Testis (tissue), 3 donors: Measurements from ENCODE around the gene AGO3. TPM values are rescaled to one million over a fixed set of nuclear protein-coding genes. Genes with fewer than 3 reads are reported as not detected.
A peak's percentile ranks its signal among the peaks of the same experiment; 100 is the strongest.

Experiments used
- DNase-seq: peaks from one replicate; pipeline ENCODE4 v3.0.0-alpha.2; 2019
- H3K27ac ChIP-seq, 2 donors: fragments of 200-600 bp; sonication (generic); one replicate each; pipeline ENCODE4 v1.5.1; 2019
- H3K27me3 ChIP-seq: fragments of 200-600 bp; sonication (generic); one replicate; pipeline ENCODE4 v1.5.1; 2019
- H3K36me3 ChIP-seq: fragments of 200-600 bp; sonication (generic); one replicate; pipeline ENCODE4 v1.5.1; 2017; ENCODE audit warnings: low read depth; ENCODE audit errors: missing control alignments
- H3K4me1 ChIP-seq: fragments of 200-600 bp; sonication (generic); one replicate; pipeline ENCODE4 v1.5.1; 2019
- H3K4me3 ChIP-seq, 2 donors: fragments of 200-600 bp; sonication (generic); one replicate each; pipeline ENCODE4 v1.5.1; 2017 to 2019
- H3K9me3 ChIP-seq: fragments of 200-600 bp; sonication (generic); one replicate; pipeline ENCODE4 v1.5.1; 2017
- CTCF ChIP-seq, 3 experiments: fragments of 450-650 bp in 2 of 3; fragments of 200-600 bp in 1 of 3; sonication (generic) in 1 of 3; IDR thresholded peaks; one replicate each; pipeline ENCODE4 v1.5.1; 2016 to 2019; ENCODE audit warnings: antibody characterized with exemption in 3 of 3, mild to moderate bottlenecking in 2 of 3, moderate library complexity in 1 of 3
- POLR2A ChIP-seq: fragments of 450-650 bp; IDR thresholded peaks from one replicate; pipeline ENCODE4 v1.6.1; 2017; ENCODE audit warnings: antibody characterized with exemption, mild to moderate bottlenecking, moderate library complexity
- WGBS, 2 donors: methylation state at CpG; one replicate each; pipeline ENCODE4 v1.1.5; 2018; 5-methylcytosine and 5-hydroxymethylcytosine counted together
- intact Hi-C: fragments of 100-400 bp; cut with DNase I; formaldehyde crosslinking; loops from one replicate; pipeline ENCODE4 v1.15.1; 2023; ENCODE audit warnings: low total_unique reads
- polyA plus RNA-seq: library from polyadenylated mRNA; stranded (reverse); fragments of 350-450 nt; fragmentation: Illumina TruSeq; extraction: RNeasy Lipid Tissue Mini Kit (QIAGEN cat#74804); gene quantifications from one replicate; pipeline ENCODE4 v1.2.3, GENCODE V29; 2014; ENCODE audit warnings: low read depth, low replicate concordance; ENCODE audit not compliant: insufficient read depth
- total RNA-seq, 2 donors: library from RNA; depleted of rRNA; stranded (reverse); fragments of >200 nt; gene quantifications; one replicate each; pipeline ENCODE4 v1.2.3, GENCODE V29; 2016

The AGO3 gene
- total and polyA plus RNA-seq, 3 donors from 2014 or later = 22.4 to 47.2 (median 42.6) TPM

DNA sequence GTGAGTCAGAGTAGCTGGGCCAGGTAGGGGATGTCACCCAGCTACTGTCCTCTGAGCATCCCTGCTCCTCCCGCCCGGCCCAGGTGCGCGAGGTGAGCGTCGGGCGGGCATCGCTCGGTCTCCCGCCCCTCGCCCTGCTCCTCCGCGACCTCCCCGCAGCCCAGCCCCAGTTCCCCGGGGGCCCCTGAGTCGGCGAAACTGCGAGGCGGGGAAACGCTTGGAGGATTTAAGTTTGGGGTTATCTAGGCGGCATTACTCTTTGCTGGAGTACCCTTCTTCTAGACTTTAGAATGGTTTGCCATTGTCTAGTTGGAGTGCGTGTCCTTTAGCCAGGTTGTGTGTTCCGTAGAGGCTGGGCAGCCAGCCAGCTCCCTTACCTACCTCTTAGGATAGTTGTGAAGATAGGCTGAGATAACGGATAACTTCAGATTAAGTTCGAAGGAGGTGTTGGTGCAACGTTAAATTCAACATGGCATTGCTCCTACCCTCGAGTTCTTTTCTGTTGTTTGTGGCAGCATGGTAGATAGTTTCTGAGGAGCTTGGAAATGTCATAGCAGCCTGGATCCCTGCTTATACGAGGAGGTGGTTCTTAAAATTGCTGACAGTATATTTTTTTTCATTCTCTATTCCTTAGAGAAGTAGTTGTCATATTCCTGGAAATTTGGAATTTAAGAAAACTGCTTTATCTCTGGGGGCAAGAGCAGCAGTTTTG, 697 bp downstream of the AGO3 start:
- intact Hi-C loops = no loop called here
- 0 to 1% methylated on average over 26 to 28 of the region's 28 CpGs for WGBS, 2 donors
- no peak for TF ChIP-seq POLR2A
- TF ChIP-seq CTCF (IDR thresholded peaks at IDR 0.05) = no peak
- Histone ChIP-seq H3K9me3 (no peaks in the 10 kb centered on the region), H3K4me1 (peaks cover 12% of the 10 kb centered on the region), H3K36me3 (no peaks in the 10 kb centered on the region), H3K4me3 (peak overlapping the region; percentile 95 to 97), H3K27ac (peak overlapping the region; percentile 98 to 100), H3K27me3 (no peaks in the 10 kb centered on the region)
- DNase-seq = peak; percentile 51

DNA sequence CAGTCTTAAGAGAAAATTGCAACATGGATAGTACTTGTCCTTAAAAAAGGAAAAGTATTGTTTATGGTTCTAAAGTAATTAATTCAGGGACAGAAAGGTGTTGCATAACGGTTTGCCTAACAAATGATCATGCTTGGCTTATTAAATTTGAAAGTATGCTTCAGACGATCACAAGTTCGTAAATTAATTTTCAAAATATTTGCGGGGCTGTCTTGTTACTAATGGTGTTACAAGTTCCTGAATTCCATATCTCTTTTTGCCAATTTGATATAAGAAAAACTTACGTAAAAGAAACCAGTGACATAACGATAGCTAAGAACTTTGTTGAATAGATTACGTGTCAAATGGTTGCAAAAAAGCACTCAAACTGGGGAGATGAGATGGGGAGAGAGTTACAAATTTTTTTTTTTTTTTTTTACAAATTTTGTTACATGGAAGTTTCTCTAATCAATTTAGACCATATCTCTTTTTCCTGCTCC, 1.3 kb downstream of the AGO3 start:
- WGBS, 2 donors = 26 to 31% methylated on average over 7 of the region's 7 CpGs
- DNase-seq = no peak
- H3K27me3 ChIP-seq = no peaks in the 10 kb centered on the region
- no peaks in the 10 kb centered on the region for H3K36me3 ChIP-seq
- peaks cover 12% of the 10 kb centered on the region for H3K4me1 ChIP-seq
- H3K4me3 ChIP-seq = peak overlapping the region; percentile 95 to 97
- no peaks in the 10 kb centered on the region for H3K9me3 ChIP-seq
- peak overlapping the region in 1 of 2 donors; percentile 98 for H3K27ac ChIP-seq
- intact Hi-C loops = no loop called here
- TF ChIP-seq POLR2A = no peak
- TF ChIP-seq CTCF (IDR thresholded peaks at IDR 0.05) = no peak

DNA sequence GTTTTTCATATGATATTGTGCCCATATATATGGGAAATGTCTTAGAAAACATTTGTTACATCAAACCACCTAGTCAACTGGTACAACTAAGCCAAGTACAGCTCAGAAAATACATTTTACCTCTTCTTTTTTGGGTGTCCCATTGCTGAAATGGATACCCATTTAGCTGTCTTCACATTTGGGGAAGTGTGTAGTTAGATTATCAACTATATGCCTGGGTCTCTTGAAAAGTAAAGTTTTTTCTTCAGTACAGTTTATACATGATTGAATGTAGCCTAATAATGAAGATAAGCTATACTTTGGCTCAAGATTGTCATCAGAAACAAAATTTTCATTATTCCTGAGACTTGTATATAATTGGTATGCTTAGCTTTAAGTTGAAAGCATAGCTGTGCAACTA, 2.0 kb downstream of the AGO3 start:
- Histone ChIP-seq H3K4me3 (no peak overlapping the region), H3K27me3 (no peaks in the 10 kb centered on the region), H3K36me3 (no peaks in the 10 kb centered on the region), H3K27ac (no peak overlapping the region), H3K4me1 (peaks cover 12% of the 10 kb centered on the region), H3K9me3 (no peaks in the 10 kb centered on the region)
- TF ChIP-seq CTCF (IDR thresholded peaks at IDR 0.05) = no peak
- TF ChIP-seq POLR2A = no peak
- intact Hi-C loops = no loop called here
- DNase-seq = no peak

DNA sequence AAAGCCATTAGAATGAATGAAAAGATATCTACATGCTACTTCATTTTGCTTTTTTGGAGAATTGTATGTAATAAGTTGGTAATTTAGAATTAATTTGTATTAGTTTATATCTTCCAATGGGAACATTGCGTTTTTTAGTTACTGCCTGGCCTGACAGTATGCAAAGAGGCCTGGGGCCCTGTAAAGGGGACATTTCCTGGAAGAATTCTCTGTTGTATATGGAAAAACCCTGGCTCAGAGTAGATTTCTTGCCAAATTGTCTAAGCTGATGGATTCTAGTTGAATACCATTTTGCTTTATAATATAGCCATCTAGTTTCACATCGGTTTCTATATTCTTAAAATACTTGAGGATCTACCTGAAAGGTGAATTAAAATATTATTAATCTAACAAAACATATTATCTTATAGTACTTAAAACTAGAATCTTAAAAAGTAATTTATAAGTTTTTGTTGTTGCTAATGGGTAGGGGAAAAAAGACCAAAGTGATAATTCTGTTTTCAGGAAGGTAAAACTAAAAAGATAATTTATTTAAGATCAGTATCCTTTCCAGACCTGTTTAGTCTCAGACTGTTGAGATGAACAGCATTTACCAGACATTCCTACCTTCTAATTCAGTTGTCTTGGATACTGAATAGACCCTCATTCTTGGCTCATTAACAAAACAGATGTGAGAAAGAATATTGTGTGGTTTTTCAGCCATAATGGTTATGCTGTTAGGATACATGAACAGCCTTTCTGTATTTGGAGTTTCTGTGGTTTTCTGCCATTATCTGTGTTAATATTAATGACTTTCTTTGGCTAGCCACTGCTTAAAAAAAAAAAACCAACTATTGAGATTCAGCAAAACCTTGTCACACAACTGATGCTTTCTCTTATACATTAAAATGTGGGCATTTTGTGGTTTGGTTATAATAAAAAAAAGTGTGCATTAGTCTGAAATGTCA, 4.8 kb downstream of the AGO3 start:
- no peaks in the 10 kb centered on the region for H3K36me3 ChIP-seq
- TF ChIP-seq POLR2A = no peak
- no peak for TF ChIP-seq CTCF (IDR thresholded peaks at IDR 0.05)
- WGBS, 2 donors = 53 to 56% methylated on average over 2 of the region's 2 CpGs
- no peaks in the 10 kb centered on the region for H3K9me3 ChIP-seq
- no peak overlapping the region for H3K4me3 ChIP-seq
- H3K27ac ChIP-seq = no peak overlapping the region
- intact Hi-C loops = no loop called here
- DNase-seq = no peak
- H3K27me3 ChIP-seq = no peaks in the 10 kb centered on the region
- H3K4me1 ChIP-seq = peaks cover 6% of the 10 kb centered on the region
